Measurements from ENCODE around the gene SLBP. TPM values are rescaled to one million over a fixed set of nuclear protein-coding genes. Genes with fewer than 3 reads are reported as not detected.
"Not testable (repeated sequence)": the region's sequence is repeated elsewhere in the genome, so short reads cannot be mapped to it uniquely, and the experiment has no call there.

Gene SLBP
- total RNA-seq, 1 experiment from 2014 or later = 161 TPM

- DNase-seq (ENCODE audit: low read depth) = no peak
Measured at GRCh38 chr4:1676605-1677525, 35.3 kb downstream of the SLBP start.

- DNase-seq (ENCODE audit: low read depth) = no peak
Measured at GRCh38 chr4:1675802-1676137, 36.3 kb downstream of the SLBP start.

GRCh38 chr4:1675136-1675801, 36.9 kb downstream of the SLBP start:
- DNase-seq (ENCODE audit: low read depth) = no peak

GRCh38 chr4:1674682-1675081, 37.4 kb downstream of the SLBP start:
- DNase-seq (ENCODE audit: low read depth) = no peak

GRCh38 chr4:1673671-1674070, 38.4 kb downstream of the SLBP start:
- no peak for DNase-seq (ENCODE audit: low read depth)

DNA sequence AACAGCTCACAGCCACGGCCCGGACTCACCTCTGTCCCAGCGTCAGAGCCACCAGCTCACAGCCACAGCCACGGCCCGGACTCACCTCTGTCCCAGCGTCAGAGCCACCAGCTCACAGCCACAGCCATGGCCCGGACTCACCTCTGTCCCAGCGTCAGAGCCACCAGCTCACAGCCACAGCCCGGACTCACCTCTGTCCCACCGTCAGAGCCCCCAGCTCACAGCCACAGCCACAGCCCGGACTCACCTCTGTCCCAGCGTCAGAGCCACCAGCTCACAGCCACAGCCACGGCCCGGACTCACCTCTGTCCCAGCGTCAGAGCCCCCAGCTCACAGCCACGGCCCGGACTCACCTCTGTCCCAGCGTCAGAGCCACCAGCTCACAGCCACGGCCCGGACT, 41.1 kb downstream of the SLBP start:
- DNase-seq (ENCODE audit: low read depth) = not testable (repeated sequence)

DNA sequence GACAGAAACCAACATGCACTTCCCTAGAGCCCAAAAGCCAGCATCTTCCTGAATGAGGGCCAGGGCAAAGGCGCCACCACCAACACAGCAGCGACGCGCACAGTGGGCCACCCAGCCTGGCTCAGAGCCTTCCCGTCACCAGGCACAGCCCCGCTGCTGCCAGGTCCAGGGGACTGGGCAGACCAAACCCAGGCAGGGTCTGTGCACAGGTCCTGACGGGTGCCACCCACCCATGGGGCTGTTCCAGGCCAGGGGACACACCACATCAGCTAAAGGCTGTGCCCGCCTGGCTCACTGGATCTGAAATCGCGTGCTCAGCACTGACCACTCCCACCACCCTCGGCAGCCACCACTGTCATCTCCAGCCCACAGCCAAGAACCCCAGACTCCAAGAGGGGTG, 41.8 kb downstream of the SLBP start:
- DNase-seq (ENCODE audit: low read depth) = no peak

DNA sequence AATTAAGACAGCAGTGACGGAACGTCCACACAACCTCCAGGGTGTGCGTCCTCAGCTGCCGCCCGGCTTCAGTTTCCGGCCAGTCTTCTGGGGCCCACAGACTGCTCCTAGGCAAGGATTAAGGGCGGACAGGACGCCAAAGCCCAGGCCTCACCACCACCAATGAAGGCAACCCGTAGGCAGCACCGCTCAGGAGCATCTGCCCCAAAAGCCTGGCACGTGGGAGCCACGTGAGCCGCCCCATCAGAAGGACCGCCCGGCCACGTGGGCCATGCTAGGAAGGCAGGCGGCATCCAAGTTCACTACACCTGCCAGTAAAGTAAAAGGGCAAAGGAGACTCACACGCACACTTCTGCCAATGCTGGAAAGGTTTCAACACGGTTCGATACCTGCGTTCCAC, 42.3 kb downstream of the SLBP start:
- DNase-seq (ENCODE audit: low read depth) = no peak

- no peak for DNase-seq (ENCODE audit: low read depth)
Measured at GRCh38 chr4:1669270-1669669, 42.8 kb downstream of the SLBP start.

DNA sequence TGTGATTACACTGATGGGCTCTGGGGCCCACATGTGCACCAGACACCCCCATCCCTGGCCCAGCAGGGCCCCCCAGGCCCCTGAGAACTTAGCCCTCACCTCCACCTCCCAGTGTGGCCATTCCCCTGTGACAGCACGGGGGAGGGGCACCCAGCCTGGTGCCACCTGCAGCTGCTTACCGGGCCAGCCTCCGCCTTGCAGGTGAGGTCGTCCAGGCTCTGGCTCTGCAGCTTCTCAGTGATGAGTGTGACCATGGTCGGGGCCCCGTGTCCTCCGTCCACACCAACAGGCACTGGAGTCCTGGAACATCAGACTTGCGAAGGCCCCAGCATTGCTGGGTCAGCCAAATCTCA, 43.7 kb downstream of the SLBP start:
- no peak for DNase-seq (ENCODE audit: low read depth)

DNA sequence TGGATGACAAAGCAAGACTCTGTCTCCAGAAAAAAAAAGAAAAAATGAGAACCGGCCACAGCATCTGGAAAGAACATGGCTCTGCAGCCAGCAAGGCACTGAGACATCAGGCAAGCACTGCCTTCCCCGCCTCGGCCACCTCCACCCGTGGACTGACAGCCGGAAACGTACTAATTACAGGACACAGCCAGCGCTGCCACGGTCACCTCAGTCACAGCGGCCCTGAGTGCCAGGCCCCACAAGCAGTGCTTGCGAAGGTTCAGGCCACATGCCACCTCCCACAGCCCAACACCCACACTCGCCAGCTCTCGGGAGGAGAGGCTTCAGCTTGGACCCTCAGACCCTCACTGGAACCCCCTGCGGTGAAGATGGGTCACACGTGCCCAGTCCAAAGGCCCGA, 44.8 kb downstream of the SLBP start:
- DNase-seq (ENCODE audit: low read depth) = no peak

GRCh38 chr4:1666391-1666790, 45.7 kb downstream of the SLBP start:
- no peak for DNase-seq (ENCODE audit: low read depth)

- no peak for DNase-seq (ENCODE audit: low read depth)
Measured at GRCh38 chr4:1664141-1664540, 48.0 kb downstream of the SLBP start.

GRCh38 chr4:1663549-1663948, 48.6 kb downstream of the SLBP start:
- DNase-seq (ENCODE audit: low read depth) = no peak

DNA sequence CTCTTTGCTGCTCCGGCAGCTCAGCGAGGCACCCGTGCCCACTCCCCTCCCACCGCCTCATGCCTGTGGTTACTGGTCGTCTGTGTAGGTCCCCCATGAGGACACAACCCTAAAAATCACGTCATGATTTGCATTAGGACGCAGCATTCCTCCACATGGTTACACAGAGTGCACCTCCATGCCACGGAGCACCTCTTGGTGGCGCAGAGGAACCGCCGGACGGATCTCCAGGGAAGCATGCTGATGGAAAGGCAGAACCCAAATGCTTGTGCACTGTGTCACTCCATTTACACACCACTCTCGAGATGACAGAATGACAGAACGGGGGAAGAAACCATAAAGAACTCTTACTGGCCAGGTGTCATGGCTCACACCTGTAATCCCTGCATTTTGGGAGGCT, 50.4 kb downstream of the SLBP start:
- peak; percentile 25 for DNase-seq (ENCODE audit: low read depth)

- DNase-seq (ENCODE audit: low read depth) = no peak
Measured at GRCh38 chr4:1660948-1661677, 51.0 kb downstream of the SLBP start.

- DNase-seq (ENCODE audit: low read depth) = no peak
Measured at GRCh38 chr4:1659104-1660043, 52.7 kb downstream of the SLBP start.

- no peak for DNase-seq (ENCODE audit: low read depth)
Measured at GRCh38 chr4:1658581-1658980, 53.5 kb downstream of the SLBP start.

GRCh38 chr4:1658146-1658545, 54.0 kb downstream of the SLBP start:
- no peak for DNase-seq (ENCODE audit: low read depth)

DNA sequence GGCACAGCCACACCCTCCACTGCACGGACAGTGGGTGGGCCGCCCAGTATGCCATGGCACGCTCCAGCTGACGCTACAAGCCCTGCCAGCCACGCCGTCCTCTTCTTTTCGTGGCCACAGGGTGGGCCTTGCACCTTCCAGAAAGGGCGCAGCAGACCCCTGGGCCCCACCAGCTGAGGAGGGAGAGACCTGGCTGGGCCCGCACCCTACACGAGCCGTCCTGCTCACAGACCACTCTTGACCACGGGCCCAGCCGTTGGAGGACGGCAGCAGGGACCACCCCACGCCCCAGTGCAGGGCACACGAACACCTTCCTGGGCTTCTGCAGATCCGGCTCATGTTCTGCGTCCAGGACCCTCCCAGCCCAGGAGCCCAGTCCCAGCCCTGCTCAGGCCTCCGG, 55.1 kb downstream of the SLBP start:
- no peak for DNase-seq (ENCODE audit: low read depth)

DNA sequence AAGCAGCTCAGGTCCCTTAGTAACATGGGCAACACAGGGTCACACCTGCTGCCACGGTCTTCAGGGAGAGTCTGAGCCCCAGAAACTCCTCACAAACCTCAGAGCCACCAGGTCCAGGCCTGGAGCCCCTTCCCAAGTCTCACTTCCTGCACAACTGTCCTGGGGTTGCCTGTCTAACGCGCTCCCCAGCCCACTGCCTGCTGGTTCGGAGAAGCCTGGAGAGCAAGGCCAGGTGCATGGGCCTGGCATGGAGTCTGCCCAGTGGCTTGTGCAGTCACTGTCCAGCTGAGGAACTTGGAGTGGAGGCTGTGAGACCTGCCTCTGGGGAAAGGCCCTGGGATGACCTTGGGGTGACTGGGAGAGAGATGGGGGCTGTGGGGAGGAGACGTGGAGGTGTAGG, 56.0 kb downstream of the SLBP start:
- no peak for DNase-seq (ENCODE audit: low read depth)

- DNase-seq (ENCODE audit: low read depth) = no peak
Measured at GRCh38 chr4:1655676-1656075, 56.4 kb downstream of the SLBP start.

All from M059J (cell line).